ENCODE measurements around the gene LGR6.

DNA sequence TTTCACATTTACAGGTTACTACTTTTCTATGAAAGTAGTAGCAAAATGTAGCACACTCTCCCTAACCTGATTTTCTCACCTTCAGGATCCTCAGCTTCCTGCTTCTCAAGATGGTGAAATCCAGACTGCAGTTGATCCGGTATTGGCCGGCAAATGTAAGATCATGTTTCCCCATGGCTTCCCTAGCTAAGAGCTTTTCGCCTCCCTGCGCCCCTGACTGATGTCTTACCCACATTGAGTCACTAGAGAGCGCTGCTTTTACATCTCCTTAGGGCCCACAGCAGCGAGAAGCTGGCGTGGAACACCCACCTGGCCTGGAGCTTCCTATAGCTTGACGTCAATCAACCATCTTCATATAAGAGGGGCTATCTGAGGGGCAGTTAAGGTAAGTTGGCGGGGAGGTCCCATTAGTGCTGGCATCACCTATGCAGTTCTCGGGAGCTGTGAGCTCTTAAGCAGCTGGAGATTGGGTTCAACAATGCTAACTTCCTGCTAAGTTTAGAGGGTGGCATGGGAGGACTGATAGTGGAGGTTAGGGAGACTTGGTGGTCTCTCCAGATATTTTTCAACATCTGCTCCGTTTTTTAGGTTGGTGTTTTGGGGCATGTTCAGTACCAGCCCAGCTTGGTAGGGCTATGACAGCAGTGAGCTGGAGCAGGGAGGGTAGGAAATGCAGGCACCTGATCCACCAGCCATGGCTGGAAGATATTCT, 38.7 kb upstream of the LGR6 start:
- TF ChIP-seq, protein P1, sequence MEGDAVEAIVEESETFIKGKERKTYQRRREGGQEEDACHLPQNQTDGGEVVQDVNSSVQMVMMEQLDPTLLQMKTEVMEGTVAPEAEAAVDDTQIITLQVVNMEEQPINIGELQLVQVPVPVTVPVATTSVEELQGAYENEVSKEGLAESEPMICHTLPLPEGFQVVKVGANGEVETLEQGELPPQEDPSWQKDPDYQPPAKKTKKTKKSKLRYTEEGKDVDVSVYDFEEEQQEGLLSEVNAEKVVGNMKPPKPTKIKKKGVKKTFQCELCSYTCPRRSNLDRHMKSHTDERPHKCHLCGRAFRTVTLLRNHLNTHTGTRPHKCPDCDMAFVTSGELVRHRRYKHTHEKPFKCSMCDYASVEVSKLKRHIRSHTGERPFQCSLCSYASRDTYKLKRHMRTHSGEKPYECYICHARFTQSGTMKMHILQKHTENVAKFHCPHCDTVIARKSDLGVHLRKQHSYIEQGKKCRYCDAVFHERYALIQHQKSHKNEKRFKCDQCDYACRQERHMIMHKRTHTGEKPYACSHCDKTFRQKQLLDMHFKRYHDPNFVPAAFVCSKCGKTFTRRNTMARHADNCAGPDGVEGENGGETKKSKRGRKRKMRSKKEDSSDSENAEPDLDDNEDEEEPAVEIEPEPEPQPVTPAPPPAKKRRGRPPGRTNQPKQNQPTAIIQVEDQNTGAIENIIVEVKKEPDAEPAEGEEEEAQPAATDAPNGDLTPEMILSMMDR (IDR thresholded peaks at IDR 0.05; ENCODE audit: low read length): peak; percentile 57
- TF ChIP-seq EZH2 (optimal IDR thresholded peaks at IDR 0.05; ENCODE audit: low read depth, low read length): no peak
- TF ChIP-seq EZH2phosphoT487 (IDR thresholded peaks at IDR 0.05; ENCODE audit: low read length): no peak

Measured in MM.1S (cell line).